Kidney epithelial cell (primary cell): ENCODE measurements around the gene GLB1L2. TPM values are rescaled to one million over a fixed set of nuclear protein-coding genes. Genes with fewer than 3 reads are reported as not detected.

ENCODE experiments used
- DNase-seq: peaks from one replicate; pipeline ENCODE4 v3.0.0-alpha.2; 2010; ENCODE audit warnings: low read depth
- H3K27me3 ChIP-seq: 2 replicates; pipeline ENCODE4 v1.6.0; 2011; ENCODE audit warnings: low read length; ENCODE audit not compliant: control insufficient read depth, insufficient read depth
- H3K36me3 ChIP-seq: 2 replicates; pipeline ENCODE4 v1.5.1; 2011; ENCODE audit warnings: low read length; ENCODE audit not compliant: control insufficient read depth, insufficient read depth
- H3K4me3 ChIP-seq: 2 replicates; pipeline ENCODE4 v1.5.1; 2011; ENCODE audit warnings: low read depth, mild to moderate bottlenecking, control low read depth, low read length
- CTCF ChIP-seq: IDR thresholded peaks from 2 replicates; pipeline ENCODE4 v1.5.1; 2011; ENCODE audit warnings: mild to moderate bottlenecking, moderate library complexity, low read length, control low read depth, inconsistent platforms; ENCODE audit not compliant: insufficient read depth, poor library complexity, severe bottlenecking
- total RNA-seq: library from RNA; depleted of rRNA; stranded (reverse); fragments of >200 nt; gene quantifications from 2 replicates; pipeline ENCODE4 v1.2.3, GENCODE V29; 2015

GLB1L2 gene
- total RNA-seq, 1 donor from 2014 or later: 16.3 TPM

GRCh38 chr11:134347441-134347840 is 15.7 kb downstream of the GLB1L2 start:
- Histone ChIP-seq H3K36me3 (no peaks in the 10 kb centered on the region), H3K4me3 (no peak overlapping the region), H3K27me3 (no peaks in the 10 kb centered on the region)
- TF ChIP-seq CTCF: no peak
- DNase-seq: no peak

GRCh38 chr11:134349109-134349801 is 17.5 kb downstream of the GLB1L2 start:
- Histone ChIP-seq H3K4me3 (no peak overlapping the region), H3K27me3 (no peaks in the 10 kb centered on the region), H3K36me3 (no peaks in the 10 kb centered on the region)
- no peak for DNase-seq
- no peak for TF ChIP-seq CTCF

- no peaks in the 10 kb centered on the region for H3K36me3 ChIP-seq
- TF ChIP-seq CTCF: no peak
- DNase-seq: no peak
- no peak overlapping the region for H3K4me3 ChIP-seq
- no peaks in the 10 kb centered on the region for H3K27me3 ChIP-seq
These were observed 18.1 kb downstream of the GLB1L2 start for GRCh38 chr11:134349802-134350355.

GRCh38 chr11:134350381-134350780 is 18.6 kb downstream of the GLB1L2 start:
- no peak for TF ChIP-seq CTCF
- DNase-seq: no peak
- no peaks in the 10 kb centered on the region for H3K36me3 ChIP-seq
- H3K27me3 ChIP-seq: no peaks in the 10 kb centered on the region
- no peak overlapping the region for H3K4me3 ChIP-seq

GRCh38 chr11:134352111-134352510 is 20.3 kb downstream of the GLB1L2 start:
- Histone ChIP-seq H3K27me3 (no peaks in the 10 kb centered on the region), H3K4me3 (no peak overlapping the region), H3K36me3 (no peaks in the 10 kb centered on the region)
- no peak for TF ChIP-seq CTCF
- no peak for DNase-seq

GRCh38 chr11:134355136-134355535 is 23.3 kb downstream of the GLB1L2 start:
- Histone ChIP-seq H3K4me3 (no peak overlapping the region), H3K27me3 (no peaks in the 10 kb centered on the region), H3K36me3 (no peaks in the 10 kb centered on the region)
- TF ChIP-seq CTCF: no peak
- DNase-seq: no peak
